H1 (cell line): ENCODE results near the gene KRTAP10-7. TPM values are rescaled to one million over a fixed set of nuclear protein-coding genes. Genes with fewer than 3 reads are reported as not detected.

Experiments used
- HDAC2 ChIP-seq, 2 experiments: fragments of 300-600 bp in 1 of 2; sonication (generic) in 1 of 2; IDR thresholded peaks; 2 replicates each; pipeline ENCODE4 v1.6.1; 2011 to 2012; ENCODE audit warnings: low read depth in 2 of 2, low read length in 2 of 2, mild to moderate bottlenecking in 2 of 2, moderate library complexity in 2 of 2, borderline replicate concordance in 1 of 2, inconsistent platforms in 1 of 2
- JUN ChIP-seq: IDR thresholded peaks from 2 replicates; pipeline ENCODE4 v1.6.1; 2011; ENCODE audit warnings: low read depth, mild to moderate bottlenecking, improper control_type of control experiment, low read length
- KDM1A ChIP-seq: fragments of 200-600, 300-600 bp; sonication (generic); IDR thresholded peaks from 2 replicates; pipeline ENCODE4 v1.7.1; 2016; ENCODE audit warnings: mild to moderate bottlenecking, low read length, borderline replicate concordance
- MAX ChIP-seq: IDR thresholded peaks from 2 replicates; pipeline ENCODE4 v1.6.1; 2012; ENCODE audit warnings: inconsistent platforms
- polyA plus RNA-seq, 7 experiments: library from polyadenylated mRNA; depleted of rRNA in 3 of 7; stranded (reverse) in 5 of 7; unstranded in 2 of 7; fragments of >200 nt in 5 of 7; fragments of 200-250 nt in 2 of 7; gene quantifications; 1 replicate in 5 of 7; 2 replicates in 1 of 7; 4 replicates in 1 of 7; pipeline versions ENCODE4 v1.2.1 to v1.2.3, GENCODE V29; 2011 to 2013; ENCODE audit warnings: missing spikeins in 2 of 7, mixed read lengths in 2 of 7
- total RNA-seq: library from RNA; stranded (reverse); fragmentation: NEBNext Ultra II Directional; extraction: Animal tissue kit (Norgen Biotek cat#: 25700); gene quantifications from 2 replicates; pipeline ENCODE4 v1.2.1, GENCODE V29; 2021

KRTAP10-7 gene
- total and polyA plus RNA-seq, 2 of the 8 experiments (the other 6 are each of a cell fraction or from before 2014, with no cell fraction given) = not detected

- TF ChIP-seq HDAC2 (IDR thresholded peaks at IDR 0.05; ENCODE audit: borderline replicate concordance in 1 of 2, low read depth in 2 of 2, low read length in 2 of 2) = no peak
- no peak for TF ChIP-seq MAX
- TF ChIP-seq KDM1A = no peak
- no peak for TF ChIP-seq JUN
- TF ChIP-seq, all 59 proteins: peak for 3
These were observed 16.7 kb downstream of the KRTAP10-7 start (continued) for GRCh38 chr21:44617071-44617501.
